HFFc6 (cell line): Measurements from ENCODE around the gene VRK1. TPM values are rescaled to one million over a fixed set of nuclear protein-coding genes. Genes with fewer than 3 reads are reported as not detected.

Experiments used
- DNase-seq: peaks from one replicate; pipeline ENCODE4 v3.0.0-alpha.2; 2018
- H3K27ac Mint-ChIP-seq: 2 replicates; pipeline ENCODE4 v1.8.0; 2020; ENCODE audit warnings: mild to moderate bottlenecking, mixed read lengths
- H3K27me3 Mint-ChIP-seq: 2 replicates; pipeline ENCODE4 v1.8.0; 2021; ENCODE audit warnings: mild to moderate bottlenecking, moderate library complexity, mixed read lengths; ENCODE audit not compliant: insufficient read depth
- H3K36me3 Mint-ChIP-seq: 2 replicates; pipeline ENCODE4 v1.8.0; 2021; ENCODE audit warnings: low read depth, mixed read lengths
- H3K4me1 Mint-ChIP-seq: 2 replicates; pipeline ENCODE4 v1.8.0; 2020; ENCODE audit warnings: low read depth, mixed read lengths
- H3K4me3 Mint-ChIP-seq: 2 replicates; pipeline ENCODE4 v1.8.0; 2020; ENCODE audit warnings: mild to moderate bottlenecking, moderate library complexity, mixed read lengths
- H3K9me3 Mint-ChIP-seq: 2 replicates; pipeline ENCODE4 v1.8.0; 2020; ENCODE audit warnings: mild to moderate bottlenecking, mixed read lengths
- CTCF ChIP-seq: fragments of 200-600 bp; sonication (generic); IDR thresholded peaks from 2 replicates; pipeline ENCODE4 v1.5.0; 2021; ENCODE audit warnings: antibody characterized with exemption, mild to moderate bottlenecking
- total RNA-seq, 6 experiments: library from RNA; stranded (reverse); fragmentation: NEBNext Ultra II Directional; extraction: Animal tissue kit (Norgen Biotek cat#: 25700); gene quantifications; 2 replicates in 1 of 6; 3 replicates in 5 of 6; pipeline ENCODE4 v1.2.3, GENCODE V29; 2021

VRK1 gene
- total RNA-seq, 6 experiments from 2014 or later: 10.1 to 19.1 (median 17.5) TPM

GRCh38 chr14:96790706-96791105 lies 6.5 kb upstream of the VRK1 start:
- no peak for DNase-seq
- TF ChIP-seq CTCF: no peak
- H3K27ac Mint-ChIP-seq: no peak overlapping the region
- H3K4me1 Mint-ChIP-seq: no peaks in the 10 kb centered on the region
- no peaks in the 10 kb centered on the region for H3K9me3 Mint-ChIP-seq
- no peak overlapping the region for H3K4me3 Mint-ChIP-seq
- peaks cover 36% of the 10 kb centered on the region for H3K27me3 Mint-ChIP-seq
- no peaks in the 10 kb centered on the region for H3K36me3 Mint-ChIP-seq

- no peak overlapping the region for H3K27ac Mint-ChIP-seq
- no peak for TF ChIP-seq CTCF
- DNase-seq: no peak
- H3K27me3 Mint-ChIP-seq: peaks cover 32% of the 10 kb centered on the region
- no peaks in the 10 kb centered on the region for H3K9me3 Mint-ChIP-seq
- H3K4me1 Mint-ChIP-seq: peaks cover 4% of the 10 kb centered on the region; the same call in 1 of the 2 replicates
- no peaks in the 10 kb centered on the region for H3K36me3 Mint-ChIP-seq
- H3K4me3 Mint-ChIP-seq: no peak overlapping the region
These were observed 5.2 kb upstream of the VRK1 start for GRCh38 chr14:96792003-96792402.

GRCh38 chr14:96792591-96792990 lies 4.6 kb upstream of the VRK1 start:
- Mint-ChIP-seq H3K4me3 (no peak overlapping the region), H3K27ac (no peak overlapping the region), H3K9me3 (no peaks in the 10 kb centered on the region), H3K27me3 (peaks cover 32% of the 10 kb centered on the region), H3K36me3 (no peaks in the 10 kb centered on the region), H3K4me1 (peaks cover 5% of the 10 kb centered on the region; the same call in 1 of the 2 replicates)
- no peak for DNase-seq
- no peak for TF ChIP-seq CTCF

GRCh38 chr14:96793547-96793946 lies 3.6 kb upstream of the VRK1 start:
- Mint-ChIP-seq H3K4me3 (no peak overlapping the region), H3K27ac (no peak overlapping the region), H3K27me3 (peaks cover 28% of the 10 kb centered on the region), H3K9me3 (no peaks in the 10 kb centered on the region), H3K4me1 (peaks cover 10% of the 10 kb centered on the region), H3K36me3 (no peaks in the 10 kb centered on the region)
- DNase-seq: no peak
- TF ChIP-seq CTCF: no peak

GRCh38 chr14:96795109-96795828 lies 1.9 kb upstream of the VRK1 start:
- Mint-ChIP-seq H3K27me3 (peaks cover 20% of the 10 kb centered on the region), H3K4me1 (peaks cover 27% of the 10 kb centered on the region), H3K9me3 (no peaks in the 10 kb centered on the region), H3K4me3 (no peak overlapping the region), H3K36me3 (no peaks in the 10 kb centered on the region), H3K27ac (no peak overlapping the region)
- no peak for TF ChIP-seq CTCF
- no peak for DNase-seq
